COLO668 (cell line): ENCODE data around the gene PSKH1.
A peak's percentile ranks its signal among the peaks of the same experiment; 100 is the strongest.
"Not testable (repeated sequence)": the region's sequence is repeated elsewhere in the genome, so short reads cannot be mapped to it uniquely, and the experiment has no call there.

Source experiments
- DNase-seq: peaks from one replicate; lab custom pipeline; 2025; ENCODE audit not compliant: unreplicated experiment; lab: John Stamatoyannopoulos, UW

Gene PSKH1

DNA sequence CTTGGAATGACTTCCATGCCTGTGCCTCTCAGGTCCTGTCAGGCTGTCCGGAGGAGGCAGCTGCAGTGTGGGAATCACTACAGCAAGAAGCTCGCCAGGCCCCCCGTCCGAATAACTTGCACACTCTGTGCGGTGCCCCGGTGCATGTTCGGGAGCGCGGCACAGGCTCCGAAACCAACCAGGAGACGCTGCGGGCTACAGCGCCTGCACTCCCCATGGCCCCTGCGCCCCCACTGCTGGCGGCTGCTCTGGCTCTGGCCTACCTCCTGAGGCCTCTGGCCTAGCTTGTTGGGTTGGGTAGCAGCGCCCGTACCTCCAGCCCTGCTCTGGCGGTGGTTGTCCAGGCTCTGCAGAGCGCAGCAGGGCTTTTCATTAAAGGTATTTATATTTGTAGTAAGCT lies 7.1 kb upstream of the PSKH1 start:
- no peak for DNase-seq

DNA sequence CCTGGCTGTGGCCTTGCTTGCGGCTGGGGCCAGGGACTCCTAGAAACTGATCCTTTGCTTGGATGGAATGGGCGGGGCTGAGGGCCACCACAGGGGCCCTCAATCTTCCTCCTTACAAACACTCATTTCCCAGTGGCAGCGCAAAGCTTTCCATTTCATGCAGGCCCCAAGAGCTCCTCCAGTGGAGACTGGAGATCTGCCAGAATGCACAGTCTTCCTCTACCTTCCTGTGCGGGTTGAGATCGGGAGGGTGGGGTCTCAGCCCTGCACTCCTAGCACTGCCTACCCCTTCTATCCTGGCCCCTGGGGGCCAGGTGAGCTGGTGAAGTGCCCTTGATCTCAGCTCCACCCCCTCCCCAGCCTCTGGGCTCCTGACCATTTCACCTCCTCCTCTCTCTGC lies 6.7 kb upstream of the PSKH1 start:
- no peak for DNase-seq

DNA sequence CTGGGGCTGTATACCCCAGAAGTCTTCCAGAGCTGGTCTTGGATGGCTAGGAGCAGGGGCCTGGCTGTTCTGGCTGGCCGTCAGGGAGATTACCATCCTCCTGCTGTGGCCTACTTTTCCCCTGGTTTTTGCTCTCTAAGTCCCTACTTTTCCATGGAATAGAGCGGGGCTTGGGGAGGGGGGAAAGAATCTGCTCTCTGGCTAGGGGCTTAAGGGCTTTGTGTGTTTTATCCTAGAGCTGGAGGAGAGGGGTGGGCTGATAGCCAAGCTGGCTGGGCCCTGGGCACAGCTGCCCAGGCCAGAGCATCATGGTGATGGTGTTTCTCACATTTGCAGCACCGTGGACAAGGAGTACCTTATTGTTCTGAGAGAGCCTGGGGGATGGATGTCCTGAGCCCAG lies 4.7 kb upstream of the PSKH1 start:
- DNase-seq, result no peak

DNA sequence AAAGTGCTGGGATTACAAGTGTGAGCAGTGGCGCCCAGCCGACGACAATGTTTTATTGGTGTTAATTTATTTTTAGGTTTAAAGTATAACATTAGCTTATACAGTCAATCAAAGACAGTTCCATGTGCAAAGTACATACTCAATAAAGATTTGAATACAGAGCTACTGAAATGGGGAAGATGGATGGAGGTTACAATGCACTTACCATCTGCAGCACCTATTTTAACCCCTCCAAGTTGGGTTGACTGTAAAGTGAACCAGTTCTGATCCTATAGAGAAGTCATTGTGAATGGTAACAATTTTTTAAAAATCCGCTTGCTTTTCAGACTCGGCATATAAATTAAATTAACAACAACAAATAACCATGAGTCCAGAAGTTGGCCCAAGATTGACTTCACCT lies 679 bp upstream of the PSKH1 start:
- no peak for DNase-seq

DNA sequence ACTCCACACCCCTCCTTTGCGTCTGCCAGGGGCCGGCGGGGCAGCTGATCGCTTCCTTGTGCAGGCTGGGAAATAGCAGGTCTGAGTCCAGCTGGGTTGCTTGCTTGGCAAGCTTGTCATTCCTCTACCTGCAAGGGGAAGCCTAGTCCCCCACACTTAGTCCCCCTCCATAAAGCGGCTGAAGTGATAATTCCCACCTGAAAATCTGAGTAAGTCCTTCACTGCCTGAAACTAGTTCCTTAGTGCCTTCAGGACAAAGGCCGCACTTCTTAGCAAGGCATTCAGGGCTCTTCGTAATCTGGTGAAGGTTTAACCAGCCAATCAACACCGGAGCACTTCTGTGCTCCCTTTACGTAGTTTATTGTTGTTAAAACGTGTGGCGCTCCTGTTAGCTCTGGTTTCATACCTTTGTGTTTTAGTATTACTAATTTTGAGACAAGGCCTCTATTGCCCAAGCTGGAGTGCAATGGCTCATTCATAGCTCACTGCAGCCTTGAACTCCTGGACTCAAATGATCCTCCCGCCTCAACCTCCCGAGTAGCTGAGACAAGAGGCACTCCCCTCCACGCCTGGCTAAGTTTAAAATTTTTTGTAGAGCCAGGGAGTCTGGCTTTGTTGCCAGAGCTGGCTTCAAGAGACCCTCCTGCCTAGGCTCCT lies 817 bp downstream of the PSKH1 start:
- DNase-seq, result no peak

DNA sequence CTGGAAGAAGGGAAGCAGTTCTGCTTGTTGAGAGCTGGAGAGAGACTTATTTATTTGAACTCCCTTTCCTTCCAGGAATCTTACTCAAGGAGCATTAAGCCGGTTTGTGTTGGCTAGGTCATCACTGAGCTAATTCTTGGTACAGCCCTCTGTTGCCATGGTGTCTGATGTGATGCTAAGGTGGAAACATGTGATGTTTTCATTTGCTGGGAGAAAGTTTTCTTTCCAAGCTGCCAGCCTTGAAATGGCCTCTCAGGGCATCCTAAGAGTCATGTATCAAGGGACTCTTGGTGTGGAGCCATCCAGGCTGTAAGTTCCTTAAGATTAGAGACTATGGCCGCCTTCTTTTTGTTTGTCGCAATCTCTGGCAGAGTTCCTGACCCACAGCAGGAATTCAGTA lies 4.2 kb downstream of the PSKH1 start:
- DNase-seq, result no peak

DNA sequence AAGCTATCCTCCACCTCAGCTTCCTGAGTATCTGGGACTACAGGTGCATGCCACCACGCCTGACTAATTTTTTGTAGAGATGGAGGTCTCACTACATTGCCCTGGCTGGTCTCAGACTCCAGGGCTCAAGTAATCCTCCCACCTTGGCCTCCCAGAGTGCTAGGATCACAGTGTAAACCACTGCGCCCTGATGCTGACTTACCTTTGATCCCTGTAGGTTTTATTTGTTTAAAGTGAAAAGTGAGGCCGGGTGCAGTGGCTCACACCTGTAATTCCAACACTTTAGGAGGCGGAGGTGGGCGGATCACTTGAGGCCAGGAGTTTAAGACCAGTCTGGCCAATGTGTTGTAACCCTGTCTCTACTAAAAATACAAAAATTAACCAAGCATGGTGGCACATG lies 8.7 kb downstream of the PSKH1 start:
- no peak for DNase-seq

DNA sequence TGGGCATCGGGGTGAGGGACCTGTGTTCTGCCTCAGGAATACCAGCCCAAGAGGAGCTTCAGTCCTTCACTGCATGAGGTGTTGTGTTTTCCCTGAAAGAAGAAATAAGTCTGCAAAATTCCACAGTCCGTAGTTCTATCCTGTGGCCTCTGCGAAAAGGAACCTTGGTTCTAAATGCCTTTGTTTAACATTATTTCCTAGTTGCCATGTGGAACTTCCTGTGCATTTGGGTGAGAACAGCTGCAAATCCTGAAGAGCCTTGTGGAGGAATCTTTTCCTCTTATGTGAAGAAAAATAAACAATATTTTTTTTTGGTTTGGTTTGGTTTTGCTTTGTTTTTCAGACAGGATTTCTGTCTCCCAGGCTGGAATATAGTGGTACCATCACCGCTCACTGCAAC lies 9.8 kb downstream of the PSKH1 start:
- DNase-seq, result no peak

DNA sequence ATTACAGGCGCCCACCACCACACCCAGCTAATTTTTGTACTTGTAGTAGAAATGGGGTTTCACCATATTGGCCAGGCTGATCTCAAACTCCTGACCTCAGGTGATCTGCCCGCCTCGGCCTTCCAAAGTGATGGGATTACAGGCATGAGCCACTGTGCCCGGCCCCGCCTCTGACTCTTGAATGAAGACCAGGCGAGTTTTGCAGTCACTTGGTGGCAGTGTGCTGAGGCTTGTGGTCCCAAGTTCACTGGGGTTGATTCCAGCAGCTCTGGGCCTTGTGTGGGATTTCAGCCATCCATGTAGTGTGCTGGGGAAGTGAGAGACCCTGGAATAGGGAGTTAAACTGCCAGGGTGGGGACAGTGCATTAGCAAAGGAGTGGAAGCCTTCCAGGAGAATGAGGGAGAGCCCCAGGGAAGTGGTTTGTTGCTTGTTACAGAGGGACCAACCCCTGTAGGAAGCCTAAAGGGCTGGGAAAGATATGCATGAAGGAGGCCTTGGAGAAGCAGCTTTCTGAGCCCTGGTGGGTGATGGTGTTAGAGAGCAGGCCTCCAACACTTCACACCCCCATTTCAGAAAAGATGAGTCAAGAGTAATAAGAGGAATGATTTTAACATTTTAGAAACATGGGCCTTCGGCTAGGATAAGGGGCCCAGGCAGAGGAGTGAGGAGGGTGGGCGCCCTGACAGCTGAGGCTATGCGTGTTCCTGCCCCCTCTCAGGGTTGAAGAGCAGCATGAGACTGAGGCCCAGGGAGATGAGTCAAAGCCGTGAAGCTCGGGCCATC lies 14.5 kb downstream of the PSKH1 start:
- no peak for DNase-seq

DNA sequence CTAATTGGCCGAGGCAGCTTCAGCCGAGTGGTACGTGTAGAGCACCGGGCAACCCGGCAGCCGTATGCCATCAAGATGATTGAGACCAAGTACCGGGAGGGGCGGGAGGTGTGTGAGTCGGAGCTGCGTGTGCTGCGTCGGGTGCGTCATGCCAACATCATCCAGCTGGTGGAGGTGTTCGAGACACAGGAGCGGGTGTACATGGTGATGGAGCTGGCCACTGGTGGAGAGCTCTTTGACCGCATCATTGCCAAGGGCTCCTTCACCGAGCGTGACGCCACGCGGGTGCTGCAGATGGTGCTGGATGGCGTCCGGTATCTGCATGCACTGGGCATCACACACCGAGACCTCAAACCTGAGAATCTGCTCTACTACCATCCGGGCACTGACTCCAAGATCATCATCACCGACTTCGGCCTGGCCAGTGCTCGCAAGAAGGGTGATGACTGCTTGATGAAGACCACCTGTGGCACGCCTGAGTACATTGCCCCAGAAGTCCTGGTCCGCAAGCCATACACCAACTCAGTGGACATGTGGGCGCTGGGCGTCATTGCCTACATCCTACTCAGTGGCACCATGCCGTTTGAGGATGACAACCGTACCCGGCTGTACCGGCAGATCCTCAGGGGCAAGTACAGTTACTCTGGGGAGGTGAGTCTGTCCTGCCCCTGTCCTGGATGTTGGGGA lies 16.1 kb downstream of the PSKH1 start:
- DNase-seq, result no peak

DNA sequence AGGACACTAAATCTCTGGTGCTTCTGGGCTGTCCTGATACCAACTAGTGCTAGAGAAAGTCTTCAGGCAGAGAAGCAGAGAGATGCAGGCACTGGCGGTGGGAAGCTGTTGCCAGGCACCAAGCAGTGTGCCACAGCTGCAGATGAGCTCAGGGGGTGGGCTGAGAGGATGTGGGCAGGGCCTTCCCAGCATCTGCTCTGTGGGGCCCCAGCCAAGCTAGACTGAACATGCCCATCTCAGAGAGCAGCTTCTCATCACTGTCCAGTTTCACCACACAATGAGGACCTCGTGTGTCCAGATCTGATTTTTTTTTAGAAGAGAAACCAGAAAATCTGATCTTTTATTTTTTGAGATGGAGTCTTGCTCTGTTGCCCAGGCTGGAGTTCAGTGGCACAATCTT lies 17.1 kb downstream of the PSKH1 start:
- DNase-seq, result peak; percentile 33

DNA sequence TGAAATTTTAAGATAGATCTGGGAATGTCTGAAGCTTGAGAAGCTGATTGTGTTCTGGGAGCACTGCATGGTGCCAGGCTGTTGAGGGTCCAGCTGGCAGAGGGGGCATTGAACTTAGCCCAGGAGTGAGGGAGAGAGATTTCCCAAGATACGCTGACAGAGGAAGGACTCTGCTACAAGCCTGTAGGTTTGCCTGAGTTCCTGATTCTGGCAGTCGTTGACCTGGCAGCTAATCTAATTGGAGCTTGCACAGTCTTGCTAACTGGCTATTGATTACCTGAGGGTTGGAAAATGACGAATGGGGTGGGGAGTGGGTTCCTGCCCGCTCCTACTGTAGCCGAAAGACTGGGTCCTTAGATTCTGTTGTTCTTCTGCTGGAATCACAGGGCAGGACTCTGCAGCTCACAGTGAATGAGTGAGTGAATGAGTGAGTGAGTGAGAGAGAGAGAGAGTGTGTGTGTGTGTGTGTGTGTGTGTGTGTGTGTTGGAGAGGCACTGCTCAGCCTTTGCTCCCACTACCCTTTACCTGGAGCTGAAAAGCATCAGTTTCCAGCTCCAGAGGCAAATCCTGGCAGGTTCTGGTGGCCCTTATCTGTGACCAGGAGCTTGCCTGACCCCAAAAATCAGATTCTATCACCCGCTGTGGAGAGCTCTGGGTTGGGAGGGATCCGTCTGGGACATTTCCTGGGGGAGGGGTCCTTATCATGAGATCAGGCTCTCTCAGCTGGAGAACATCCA lies 21.9 kb downstream of the PSKH1 start:
- no peak for DNase-seq

DNA sequence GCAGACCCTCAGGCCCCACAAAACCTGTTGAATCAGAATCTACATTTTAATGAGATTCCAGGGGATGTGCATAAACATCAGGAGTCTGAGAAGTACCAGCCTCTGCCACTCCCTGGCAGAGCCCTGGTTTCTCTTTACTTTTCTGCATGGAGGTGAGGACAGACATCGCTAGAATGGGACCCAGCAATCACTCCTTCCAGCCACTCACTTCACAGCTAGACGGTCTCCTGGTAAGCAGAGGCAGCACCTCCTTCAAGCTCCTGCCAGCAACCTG lies 22.4 kb downstream of the PSKH1 start:
- not testable (repeated sequence) for DNase-seq

DNA sequence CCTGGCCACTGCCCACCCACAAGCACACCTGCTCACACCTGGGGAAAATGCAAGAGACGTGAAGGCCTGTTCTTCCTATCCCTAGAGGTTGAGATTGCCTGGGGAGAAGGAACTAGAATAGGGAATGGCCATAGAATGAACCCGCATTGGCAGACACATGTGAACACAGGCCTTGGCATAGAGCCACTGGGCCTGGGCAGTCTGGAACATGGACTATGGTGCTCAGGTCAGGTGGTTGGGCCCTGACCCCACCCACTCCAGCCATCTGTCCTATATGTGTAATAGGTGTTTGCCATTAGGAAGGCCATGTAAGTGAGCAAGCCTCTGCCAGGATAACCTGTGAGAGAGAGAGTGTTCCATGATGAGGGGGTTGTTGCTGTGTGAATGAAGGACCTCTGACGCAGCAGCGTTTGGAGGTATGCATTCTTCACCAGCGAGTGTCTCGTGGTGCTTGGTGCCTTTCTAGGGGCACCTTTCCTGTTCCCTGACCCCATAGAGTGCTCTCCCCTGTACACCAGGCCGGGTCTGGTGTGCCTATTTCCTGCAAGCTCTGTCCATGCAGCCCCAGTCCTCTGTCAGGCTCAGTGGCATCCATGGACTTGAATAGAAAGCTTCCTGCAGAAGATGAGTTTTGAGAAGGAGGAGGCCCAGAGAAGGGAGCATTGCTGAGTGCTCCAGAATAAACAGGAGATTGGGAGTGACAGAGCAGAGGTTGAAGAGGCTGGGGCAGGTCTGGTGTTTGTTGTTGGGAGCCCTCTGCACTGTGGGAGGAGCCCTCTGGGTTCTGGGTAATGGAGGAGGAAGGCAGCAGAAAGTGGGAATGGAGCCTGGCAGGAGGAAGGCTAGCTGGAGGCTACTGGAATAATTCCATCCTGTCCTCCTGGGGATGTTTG lies 23.0 kb downstream of the PSKH1 start:
- DNase-seq, result no peak

DNA sequence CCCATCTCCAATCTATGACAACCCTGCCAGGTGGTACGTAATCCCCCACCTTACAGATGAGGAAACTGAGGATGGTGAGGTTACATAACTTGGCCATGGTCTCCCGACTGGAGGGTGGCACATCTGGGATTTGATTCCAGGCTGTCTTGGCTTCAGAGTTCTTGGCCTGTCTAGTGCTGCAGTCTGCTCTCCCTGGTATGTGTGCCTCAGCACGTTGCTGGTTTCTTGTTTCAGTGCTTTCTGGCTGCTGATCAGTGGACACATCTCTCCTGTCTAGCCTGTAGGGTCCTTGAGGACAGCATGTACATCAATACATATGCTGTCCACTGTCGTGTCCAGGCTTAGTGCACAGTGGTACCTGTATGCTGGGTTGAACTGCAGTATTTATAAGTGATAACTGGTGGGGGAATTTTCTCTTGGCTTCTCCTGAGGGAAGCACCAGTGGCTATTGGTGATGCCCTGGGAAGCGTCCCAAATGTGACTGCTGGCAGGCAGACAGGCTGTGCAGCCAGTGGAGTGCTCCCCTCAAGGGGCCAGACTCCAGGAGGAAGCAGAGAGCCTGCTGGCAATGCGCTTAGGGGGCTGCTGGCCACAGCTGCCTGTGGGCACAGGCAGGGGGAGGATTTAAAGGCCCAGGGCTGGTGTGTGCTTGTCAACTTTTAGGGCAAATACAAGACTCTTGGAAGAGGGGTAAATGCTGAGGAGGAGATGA lies 24.2 kb downstream of the PSKH1 start:
- no peak for DNase-seq

DNA sequence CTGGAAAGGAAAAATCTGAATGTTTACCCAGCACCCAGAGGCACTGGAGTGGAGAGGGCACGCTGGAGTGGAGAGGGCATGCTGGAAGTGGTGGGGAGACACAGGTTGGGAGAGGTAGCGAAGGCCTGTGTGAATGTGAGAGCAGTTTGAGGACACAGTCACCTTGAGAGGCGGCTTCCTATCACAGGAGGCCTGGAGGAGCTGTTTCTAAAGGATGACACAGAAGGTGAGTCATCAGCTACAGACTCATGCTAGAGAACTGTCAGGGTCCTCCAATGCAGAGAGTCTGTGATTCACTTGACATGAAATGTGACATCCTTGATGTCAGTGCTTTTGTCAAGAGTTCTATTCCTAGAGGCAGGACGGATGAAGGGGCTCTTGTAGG lies 24.8 kb downstream of the PSKH1 start:
- peak; percentile 23 for DNase-seq

DNA sequence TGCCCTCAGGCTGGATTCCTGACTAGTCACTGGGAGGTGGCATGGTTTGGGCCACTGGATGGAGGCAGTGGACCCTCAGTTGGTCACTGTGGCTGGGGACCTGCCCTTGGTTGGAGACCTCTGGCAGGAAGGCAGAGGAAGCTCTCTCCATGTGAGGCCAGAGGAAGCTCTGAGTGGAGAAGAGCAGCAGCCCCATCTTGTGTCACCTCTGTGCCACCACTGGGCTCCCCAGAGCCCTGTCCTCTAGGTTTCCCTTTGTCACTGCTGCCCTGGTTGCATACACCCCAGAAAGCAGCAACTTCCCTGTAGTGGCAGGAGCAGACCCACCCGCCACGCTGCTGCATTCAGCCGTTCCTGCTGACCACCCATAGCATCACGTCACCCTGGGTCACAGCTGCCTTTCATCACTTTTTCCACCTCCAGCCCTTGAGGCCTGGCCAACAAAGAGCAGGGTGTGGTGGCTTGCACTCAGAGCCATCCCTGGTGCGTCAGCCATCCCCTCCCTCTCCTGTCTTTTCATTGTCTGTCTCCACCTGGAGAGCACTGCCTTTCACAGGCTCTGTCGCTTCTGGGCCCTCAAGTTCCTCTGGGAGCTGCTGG lies 26.7 kb downstream of the PSKH1 start:
- no peak for DNase-seq

DNA sequence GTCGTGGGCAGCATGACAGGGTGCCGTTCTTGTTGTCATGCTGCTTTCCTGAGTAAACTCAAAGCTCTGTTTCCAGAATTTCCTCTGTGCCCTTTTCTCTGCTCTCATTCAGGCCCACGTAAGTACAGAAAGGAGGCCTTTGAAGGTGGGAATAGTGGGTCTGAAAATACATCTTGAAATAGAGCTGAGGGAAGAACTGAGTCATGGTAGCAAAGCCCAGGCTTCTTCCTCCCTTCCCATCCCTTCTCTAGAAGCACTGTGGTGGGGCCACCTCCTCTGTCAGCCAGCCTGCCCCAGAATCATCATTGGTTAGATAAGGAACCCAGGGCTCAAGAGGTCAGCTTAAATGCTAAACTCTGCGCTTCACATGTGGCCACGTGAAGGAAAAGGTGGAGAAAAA lies 29.2 kb downstream of the PSKH1 start:
- DNase-seq, result no peak

DNA sequence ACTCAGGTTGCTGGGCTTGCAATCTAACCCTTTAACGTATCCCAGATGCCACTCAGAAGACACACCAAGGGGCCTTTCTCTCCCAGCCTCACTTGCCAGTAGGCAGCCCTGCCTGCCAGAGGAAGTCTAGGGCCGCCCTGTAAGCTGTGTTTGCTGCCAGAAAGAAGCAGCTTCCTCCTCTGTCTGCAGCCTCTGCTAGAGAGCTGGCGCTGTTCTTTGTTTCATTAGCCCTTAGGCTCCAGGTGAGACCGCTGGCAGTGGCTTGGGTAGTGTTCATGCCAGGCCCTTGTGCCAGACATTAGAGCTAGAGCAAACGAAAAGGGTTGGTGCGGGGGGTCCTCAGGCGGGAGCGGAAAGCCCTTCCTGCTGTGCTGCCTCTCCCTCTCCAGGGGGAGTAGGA lies 29.7 kb downstream of the PSKH1 start:
- peak; percentile 30 for DNase-seq
